ENCODE data around the gene TBC1D10A.

The TBC1D10A gene

DNA sequence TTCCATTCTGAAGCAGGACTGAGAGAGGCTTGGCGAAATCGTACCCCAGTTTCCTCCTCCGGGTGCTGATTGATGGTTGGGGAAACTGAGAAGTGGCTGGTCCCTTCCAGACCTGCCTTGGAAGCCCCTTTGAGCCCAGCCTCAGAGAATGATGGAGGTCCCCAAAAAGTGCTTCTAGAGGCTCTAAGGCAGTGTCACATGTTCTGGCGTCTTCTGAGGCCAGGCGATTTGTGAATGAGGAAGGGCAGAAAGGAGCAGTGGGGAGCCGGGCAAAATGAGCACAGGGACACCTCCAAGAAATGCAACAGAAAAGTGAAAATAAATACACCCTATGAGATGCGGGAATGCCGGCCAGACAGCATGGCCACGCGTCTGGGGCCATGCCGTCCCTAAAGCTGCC, 79.2 kb downstream of the TBC1D10A start:
- TF ChIP-seq, protein P1, sequence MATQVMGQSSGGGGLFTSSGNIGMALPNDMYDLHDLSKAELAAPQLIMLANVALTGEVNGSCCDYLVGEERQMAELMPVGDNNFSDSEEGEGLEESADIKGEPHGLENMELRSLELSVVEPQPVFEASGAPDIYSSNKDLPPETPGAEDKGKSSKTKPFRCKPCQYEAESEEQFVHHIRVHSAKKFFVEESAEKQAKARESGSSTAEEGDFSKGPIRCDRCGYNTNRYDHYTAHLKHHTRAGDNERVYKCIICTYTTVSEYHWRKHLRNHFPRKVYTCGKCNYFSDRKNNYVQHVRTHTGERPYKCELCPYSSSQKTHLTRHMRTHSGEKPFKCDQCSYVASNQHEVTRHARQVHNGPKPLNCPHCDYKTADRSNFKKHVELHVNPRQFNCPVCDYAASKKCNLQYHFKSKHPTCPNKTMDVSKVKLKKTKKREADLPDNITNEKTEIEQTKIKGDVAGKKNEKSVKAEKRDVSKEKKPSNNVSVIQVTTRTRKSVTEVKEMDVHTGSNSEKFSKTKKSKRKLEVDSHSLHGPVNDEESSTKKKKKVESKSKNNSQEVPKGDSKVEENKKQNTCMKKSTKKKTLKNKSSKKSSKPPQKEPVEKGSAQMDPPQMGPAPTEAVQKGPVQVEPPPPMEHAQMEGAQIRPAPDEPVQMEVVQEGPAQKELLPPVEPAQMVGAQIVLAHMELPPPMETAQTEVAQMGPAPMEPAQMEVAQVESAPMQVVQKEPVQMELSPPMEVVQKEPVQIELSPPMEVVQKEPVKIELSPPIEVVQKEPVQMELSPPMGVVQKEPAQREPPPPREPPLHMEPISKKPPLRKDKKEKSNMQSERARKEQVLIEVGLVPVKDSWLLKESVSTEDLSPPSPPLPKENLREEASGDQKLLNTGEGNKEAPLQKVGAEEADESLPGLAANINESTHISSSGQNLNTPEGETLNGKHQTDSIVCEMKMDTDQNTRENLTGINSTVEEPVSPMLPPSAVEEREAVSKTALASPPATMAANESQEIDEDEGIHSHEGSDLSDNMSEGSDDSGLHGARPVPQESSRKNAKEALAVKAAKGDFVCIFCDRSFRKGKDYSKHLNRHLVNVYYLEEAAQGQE (IDR thresholded peaks at IDR 0.05; ENCODE audit: low read depth): no peak
- TF ChIP-seq EGR1 (IDR thresholded peaks at IDR 0.05): no peak
- no peak for TF ChIP-seq CEBPB (IDR thresholded peaks at IDR 0.05)
- no peak for TF ChIP-seq TEAD4 (IDR thresholded peaks at IDR 0.05)
- no peak for TF ChIP-seq NFIC (IDR thresholded peaks at IDR 0.05)
- TF ChIP-seq, protein P2, sequence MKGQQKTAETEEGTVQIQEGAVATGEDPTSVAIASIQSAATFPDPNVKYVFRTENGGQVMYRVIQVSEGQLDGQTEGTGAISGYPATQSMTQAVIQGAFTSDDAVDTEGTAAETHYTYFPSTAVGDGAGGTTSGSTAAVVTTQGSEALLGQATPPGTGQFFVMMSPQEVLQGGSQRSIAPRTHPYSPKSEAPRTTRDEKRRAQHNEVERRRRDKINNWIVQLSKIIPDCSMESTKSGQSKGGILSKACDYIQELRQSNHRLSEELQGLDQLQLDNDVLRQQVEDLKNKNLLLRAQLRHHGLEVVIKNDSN (IDR thresholded peaks at IDR 0.05): no peak
- TF ChIP-seq EP300 (IDR thresholded peaks at IDR 0.05; ENCODE audit: borderline replicate concordance): no peak
- no peak for TF ChIP-seq FOXM1 (IDR thresholded peaks at IDR 0.05; ENCODE audit: borderline replicate concordance, low read depth)
- TF ChIP-seq, protein P3, sequence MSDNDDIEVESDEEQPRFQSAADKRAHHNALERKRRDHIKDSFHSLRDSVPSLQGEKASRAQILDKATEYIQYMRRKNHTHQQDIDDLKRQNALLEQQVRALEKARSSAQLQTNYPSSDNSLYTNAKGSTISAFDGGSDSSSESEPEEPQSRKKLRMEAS (IDR thresholded peaks at IDR 0.05): no peak
- TF ChIP-seq YY1 (IDR thresholded peaks at IDR 0.05; ENCODE audit: low read depth): no peak

DNA sequence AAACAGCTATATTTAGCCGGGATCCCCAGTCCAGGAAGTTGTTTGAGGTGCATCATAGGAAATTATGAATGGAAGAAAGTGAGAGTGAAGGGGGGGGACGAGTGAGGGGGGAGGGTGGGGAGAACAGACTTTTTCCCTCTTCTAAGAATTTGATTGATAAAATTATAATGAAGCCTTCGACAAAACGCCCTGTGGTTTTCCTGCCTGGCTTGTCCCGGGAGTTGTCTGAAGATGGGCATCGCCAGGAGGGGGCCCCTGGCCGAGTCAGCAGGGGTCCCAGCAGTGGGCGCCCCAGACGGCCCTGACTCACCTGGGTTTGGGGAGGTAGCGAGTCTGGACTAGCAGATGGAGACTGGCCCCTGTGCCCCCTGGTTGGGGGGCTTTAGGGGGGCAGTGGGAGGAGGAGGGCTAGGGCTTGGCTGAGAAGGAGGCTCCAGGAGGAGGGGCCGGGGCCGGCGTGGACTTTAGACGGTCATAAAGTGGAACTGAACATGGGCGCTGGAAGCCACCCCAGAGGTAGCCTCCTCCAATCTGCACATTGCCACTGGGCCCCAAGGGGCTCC, 79.8 kb downstream of the TBC1D10A start:
- no peak for TF ChIP-seq ZBTB7A (IDR thresholded peaks at IDR 0.05; ENCODE audit: low read depth)
- TF ChIP-seq, protein P3 (IDR thresholded peaks at IDR 0.05): no peak
- TF ChIP-seq TAF1 (IDR thresholded peaks at IDR 0.05; ENCODE audit: low read depth): no peak
- TF ChIP-seq EGR1 (IDR thresholded peaks at IDR 0.05): no peak
- no peak for TF ChIP-seq EP300 (IDR thresholded peaks at IDR 0.05; ENCODE audit: borderline replicate concordance)
- TF ChIP-seq TCF12 (IDR thresholded peaks at IDR 0.05; ENCODE audit: low read depth): no peak
- TF ChIP-seq FOXM1 (IDR thresholded peaks at IDR 0.05; ENCODE audit: borderline replicate concordance, low read depth): no peak
- TF ChIP-seq, protein P2 (IDR thresholded peaks at IDR 0.05): no peak
- TF ChIP-seq, protein P1 (IDR thresholded peaks at IDR 0.05; ENCODE audit: low read depth): no peak
- no peak for TF ChIP-seq NFIC (IDR thresholded peaks at IDR 0.05)
- TF ChIP-seq TEAD4 (IDR thresholded peaks at IDR 0.05): no peak
- TF ChIP-seq YY1 (IDR thresholded peaks at IDR 0.05; ENCODE audit: low read depth): no peak
- TF ChIP-seq CEBPB (IDR thresholded peaks at IDR 0.05): no peak
- TF ChIP-seq CREB1 (IDR thresholded peaks at IDR 0.05; ENCODE audit: low read depth): no peak
- TF ChIP-seq RAD21 (IDR thresholded peaks at IDR 0.05; ENCODE audit: low read depth): no peak

DNA sequence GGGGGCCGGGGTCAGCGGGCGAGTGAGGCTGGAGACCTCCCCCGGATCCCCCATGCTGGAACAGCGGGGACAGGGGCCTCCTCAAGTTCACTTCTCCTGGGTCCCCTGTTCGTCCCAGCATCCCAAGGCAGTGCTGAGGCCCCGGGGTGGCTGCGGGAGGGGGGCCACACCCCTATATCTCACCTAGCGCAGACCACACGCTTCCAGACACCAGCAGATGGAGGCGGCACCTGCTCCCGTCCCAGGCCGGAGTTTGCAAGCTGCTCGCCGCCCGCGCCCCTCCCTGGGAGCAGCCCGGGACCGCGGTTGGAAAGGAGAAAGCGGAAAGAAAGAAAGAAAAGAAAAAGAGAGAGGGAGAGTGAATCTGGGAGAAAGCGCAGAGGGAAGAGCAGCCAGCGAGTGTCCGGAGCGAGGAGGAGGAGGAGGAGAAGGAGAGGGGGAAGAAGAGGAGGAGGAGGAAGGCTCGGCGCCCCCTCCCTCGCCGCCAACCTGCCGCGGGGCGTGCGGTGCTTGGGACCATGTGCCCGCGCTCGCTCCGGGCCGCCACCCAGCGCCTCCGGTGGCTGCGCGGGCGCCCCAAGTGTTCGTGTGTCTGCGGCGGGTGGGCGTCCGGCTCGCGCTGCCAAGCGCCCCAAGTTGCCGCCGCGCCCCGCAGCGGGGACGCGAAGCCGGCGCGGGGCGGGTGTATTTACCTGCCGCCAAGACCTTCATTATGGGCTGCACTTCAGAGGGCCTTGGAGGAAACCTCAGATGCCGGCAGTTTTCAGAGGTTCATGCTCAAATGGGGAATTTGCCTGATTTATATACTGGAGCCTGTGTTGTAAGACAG, 80.5 kb downstream of the TBC1D10A start, which contains the start of gene LIF:
Gene LIF, minus strand, starts transcription at position 775 of the 829 bp plus-strand sequence. Its CDS starts 64 bp downstream, at position 711.
- TF ChIP-seq EGR1 (IDR thresholded peaks at IDR 0.05) (no peak), CEBPB (IDR thresholded peaks at IDR 0.05) (no peak), TAF1 (IDR thresholded peaks at IDR 0.05; ENCODE audit: low read depth) (no peak), TEAD4 (IDR thresholded peaks at IDR 0.05) (no peak), EP300 (IDR thresholded peaks at IDR 0.05; ENCODE audit: borderline replicate concordance) (no peak), RAD21 (IDR thresholded peaks at IDR 0.05; ENCODE audit: low read depth) (no peak), ZBTB7A (IDR thresholded peaks at IDR 0.05; ENCODE audit: low read depth) (no peak), NFIC (IDR thresholded peaks at IDR 0.05) (no peak), FOXM1 (IDR thresholded peaks at IDR 0.05; ENCODE audit: borderline replicate concordance, low read depth) (no peak)
- TF ChIP-seq, protein P1 (IDR thresholded peaks at IDR 0.05; ENCODE audit: low read depth): no peak
- TF ChIP-seq, protein P2 (IDR thresholded peaks at IDR 0.05): no peak
- TF ChIP-seq, protein P3 (IDR thresholded peaks at IDR 0.05): no peak
